Skeletal muscle tissue (tissue), 5 donors: ENCODE data around the gene POLA1. TPM values are rescaled to one million over a fixed set of nuclear protein-coding genes. Genes with fewer than 3 reads are reported as not detected.

ENCODE experiments used
- H3K27ac ChIP-seq: one replicate; pipeline ENCODE4 v1.7.0; 2013; ENCODE audit warnings: mild to moderate bottlenecking, low read depth, low read length, inconsistent platforms
- H3K27me3 ChIP-seq, 3 donors: one replicate each; pipeline ENCODE4 v1.7.0; 2013; ENCODE audit warnings: low read length in 3 of 3; ENCODE audit not compliant: control insufficient read depth in 3 of 3, insufficient read depth in 3 of 3
- H3K36me3 ChIP-seq, 3 donors: one replicate each; pipeline ENCODE4 v1.7.0; 2013; ENCODE audit warnings: low read length in 3 of 3; ENCODE audit not compliant: control insufficient read depth in 3 of 3, insufficient read depth in 3 of 3
- H3K4me1 ChIP-seq, 3 donors: one replicate each; pipeline ENCODE4 v1.7.0; 2013; ENCODE audit warnings: low read length in 3 of 3, mild to moderate bottlenecking in 3 of 3; ENCODE audit not compliant: control insufficient read depth in 3 of 3, insufficient read depth in 3 of 3
- H3K4me3 ChIP-seq, 3 donors: one replicate each; pipeline ENCODE4 v1.7.0; 2013; ENCODE audit warnings: low read length in 3 of 3
- H3K9ac ChIP-seq, 3 donors: one replicate each; pipeline ENCODE4 v1.7.0; 2013; ENCODE audit warnings: low read length in 3 of 3, mild to moderate bottlenecking in 3 of 3, moderate library complexity in 2 of 3, low read depth in 1 of 3
- H3K9me3 ChIP-seq, 3 donors: one replicate each; pipeline ENCODE4 v1.7.0; 2013; ENCODE audit warnings: low read length in 3 of 3; ENCODE audit not compliant: control insufficient read depth in 3 of 3
- small RNA-seq: library from RNA; depleted of rRNA; stranded (forward); fragments of <200 nt; gene quantifications from one replicate; pipeline ENCODE3, GENCODE V24; 2014
- total RNA-seq: library from RNA; depleted of rRNA; stranded (reverse); fragments of >200 nt; gene quantifications from one replicate; pipeline ENCODE4 v1.2.3, GENCODE V29; 2014
- donor health status: Osteomylitis.

The POLA1 gene
- total RNA-seq, 1 donor from 2014 or later, result 63.2 TPM

DNA sequence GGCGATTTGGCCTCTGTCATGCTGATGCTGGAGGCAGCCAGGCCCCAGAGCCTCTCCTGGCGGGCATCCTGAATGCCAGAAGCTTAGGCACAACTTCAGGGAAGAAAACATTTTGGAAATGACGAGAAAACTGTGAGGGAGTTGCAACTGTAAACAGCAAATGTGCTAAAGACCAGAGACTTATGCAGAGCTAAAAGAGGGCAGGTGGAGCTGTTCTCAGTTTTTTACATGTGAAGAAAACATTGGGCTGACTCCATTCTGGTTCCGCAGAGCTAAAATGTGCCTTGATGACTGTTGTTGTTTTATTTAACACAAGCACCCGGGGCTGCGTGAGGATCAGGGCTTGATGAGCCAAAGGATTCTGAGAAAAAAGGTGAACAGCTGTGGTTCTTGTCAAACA is 332.9 kb downstream of the POLA1 start:
- no peaks in the 10 kb centered on the region for H3K4me1 ChIP-seq
- H3K36me3 ChIP-seq, result no peaks in the 10 kb centered on the region
- no peak overlapping the region for H3K4me3 ChIP-seq
- peaks cover 6 to 24% (median 9%) of the 10 kb centered on the region in 3 donors for H3K27me3 ChIP-seq
- H3K9me3 ChIP-seq, result no peaks in the 10 kb centered on the region
- no peak overlapping the region for H3K9ac ChIP-seq
- H3K27ac ChIP-seq, result no peak overlapping the region

DNA sequence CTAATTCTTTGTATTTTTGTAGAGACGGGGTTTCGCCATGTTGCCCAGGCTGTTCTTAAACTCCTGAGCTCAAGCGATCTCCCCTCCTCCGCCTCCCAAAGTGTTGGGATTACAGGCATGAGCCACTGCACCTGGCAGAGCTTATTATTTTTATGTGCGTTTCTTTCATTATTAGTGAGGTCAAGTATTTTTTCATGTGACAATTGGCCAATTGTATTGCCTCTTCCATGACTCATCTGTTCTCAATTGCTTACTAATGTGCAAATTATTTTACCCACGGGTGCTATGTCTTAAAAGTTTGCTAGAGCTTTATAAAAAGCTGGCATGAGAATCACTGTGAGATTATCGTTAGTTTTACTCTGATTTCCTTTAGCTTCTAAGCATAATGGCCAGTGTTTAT is 335.0 kb downstream of the POLA1 start:
- Histone ChIP-seq H3K9ac (no peak overlapping the region), H3K4me3 (no peak overlapping the region), H3K27ac (no peak overlapping the region), H3K36me3 (no peaks in the 10 kb centered on the region), H3K27me3 (peaks cover 0 to 6% (median 0%) of the 10 kb centered on the region in 3 donors), H3K4me1 (no peaks in the 10 kb centered on the region), H3K9me3 (no peaks in the 10 kb centered on the region)

DNA sequence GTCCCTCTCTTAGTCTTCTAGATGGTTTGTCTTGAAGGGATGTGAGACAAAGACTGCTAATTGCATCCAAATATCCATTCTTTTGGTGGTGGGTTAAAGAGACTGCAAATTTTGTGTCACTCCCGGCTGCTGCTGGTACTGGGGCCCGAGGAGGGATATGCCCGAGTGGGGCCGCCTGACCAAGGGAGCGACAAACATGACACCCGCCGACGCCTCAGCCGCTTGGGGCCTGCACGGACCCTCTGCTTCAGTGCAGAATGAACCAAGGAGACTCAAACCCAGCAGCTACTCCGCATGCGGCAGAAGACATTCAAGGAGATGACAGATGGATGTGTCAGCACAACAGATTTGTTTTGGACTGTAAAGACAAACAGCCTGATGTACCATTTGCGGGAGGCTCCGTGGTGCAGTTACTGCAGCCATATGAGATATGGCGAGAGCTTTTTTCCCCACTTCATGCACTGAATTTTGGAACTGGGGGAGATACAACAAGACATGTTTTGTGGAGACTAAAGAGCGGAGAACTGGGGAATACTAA is 335.6 kb downstream of the POLA1 start:
- no peaks in the 10 kb centered on the region for H3K36me3 ChIP-seq

DNA sequence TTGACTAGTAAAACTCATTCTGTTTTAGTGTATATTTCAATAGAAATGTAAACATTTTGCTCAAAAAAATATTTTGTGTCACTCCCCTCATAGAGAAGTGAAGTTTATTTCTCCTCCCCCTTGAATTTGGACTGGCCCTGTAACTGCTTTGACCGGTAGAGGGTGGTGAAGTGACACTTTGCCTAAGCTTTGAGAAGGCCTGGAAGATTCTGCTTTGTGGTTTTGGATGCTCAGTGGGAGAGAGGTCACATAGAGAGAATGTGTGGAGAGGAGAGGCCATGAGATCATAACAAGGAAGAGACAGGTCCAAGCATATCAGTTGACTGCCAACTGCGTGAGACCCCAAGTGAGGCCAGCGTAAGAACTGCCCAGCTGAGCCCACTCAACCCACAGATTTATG is 341.2 kb downstream of the POLA1 start:
- Histone ChIP-seq H3K9me3 (no peaks in the 10 kb centered on the region), H3K27me3 (no peaks in the 10 kb centered on the region), H3K4me3 (no peak overlapping the region), H3K36me3 (no peaks in the 10 kb centered on the region), H3K27ac (no peak overlapping the region), H3K9ac (no peak overlapping the region), H3K4me1 (no peaks in the 10 kb centered on the region)

More for the DNA sequence above, 335.6 kb downstream of the POLA1 start:
- H3K27ac ChIP-seq, result no peak overlapping the region
- H3K27me3 ChIP-seq, result peaks cover 0 to 1% (median 0%) of the 10 kb centered on the region in 3 donors
- no peak overlapping the region for H3K4me3 ChIP-seq
- no peak overlapping the region for H3K9ac ChIP-seq
- no peaks in the 10 kb centered on the region for H3K9me3 ChIP-seq
- H3K4me1 ChIP-seq, result no peaks in the 10 kb centered on the region

DNA sequence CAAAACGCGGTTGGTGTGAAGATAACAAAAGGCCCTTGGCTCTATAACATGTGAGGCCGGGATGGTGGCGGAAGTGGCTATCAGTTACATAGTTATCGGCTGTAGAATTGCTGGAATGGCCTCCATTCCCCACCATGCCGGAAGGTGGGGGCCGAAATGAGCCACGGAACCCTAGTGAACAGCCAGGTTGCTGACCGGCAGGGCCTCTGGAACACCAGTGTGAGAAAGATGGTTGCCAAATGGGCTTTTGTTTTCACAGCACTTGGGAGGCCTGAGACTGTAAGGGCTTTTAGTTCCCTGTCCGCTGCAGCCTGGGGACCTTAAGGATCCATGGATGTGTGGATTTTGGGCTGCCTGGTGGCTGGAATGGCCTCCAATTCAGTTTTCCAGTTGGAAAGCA is 345.3 kb downstream of the POLA1 start:
- H3K4me1 ChIP-seq, result no peaks in the 10 kb centered on the region
- H3K36me3 ChIP-seq, result no peaks in the 10 kb centered on the region
- no peak overlapping the region for H3K27ac ChIP-seq
- no peaks in the 10 kb centered on the region for H3K9me3 ChIP-seq
- H3K9ac ChIP-seq, result no peak overlapping the region
- H3K4me3 ChIP-seq, result no peak overlapping the region
- no peaks in the 10 kb centered on the region for H3K27me3 ChIP-seq

DNA sequence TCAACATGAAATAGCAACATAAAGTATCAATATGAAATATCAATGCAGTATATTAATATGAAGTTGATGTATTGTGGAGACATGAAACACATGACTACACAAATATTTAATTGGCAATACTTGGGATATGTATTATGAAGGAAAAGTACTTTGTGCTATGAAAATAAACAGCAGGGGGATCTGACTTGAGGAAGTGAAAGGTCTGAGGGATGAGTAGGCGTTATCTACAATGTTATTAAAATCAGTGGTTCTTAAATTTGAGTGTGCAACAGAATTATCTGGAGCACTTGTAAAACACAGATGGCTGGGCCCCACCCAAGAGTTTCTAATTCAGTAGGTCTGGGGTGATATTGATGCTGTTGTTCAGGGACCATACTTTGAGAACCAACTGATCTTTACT is 349.5 kb downstream of the POLA1 start:
- no peak overlapping the region for H3K4me3 ChIP-seq
- H3K27me3 ChIP-seq, result no peaks in the 10 kb centered on the region
- H3K4me1 ChIP-seq, result no peaks in the 10 kb centered on the region
- H3K9me3 ChIP-seq, result no peaks in the 10 kb centered on the region
- no peak overlapping the region for H3K27ac ChIP-seq
- no peaks in the 10 kb centered on the region for H3K36me3 ChIP-seq
- no peak overlapping the region for H3K9ac ChIP-seq

Small RNA genes lying within 50 kb of the gene (small RNA-seq; reads per million reads assigned to genes)
- gene SCARNA23, result 0.83 reads per million, percentile 75 among the genes with 10 or more reads in this experiment

Other genes starting within 250 kb of the POLA1 start
- gene PDK3, start 228.6 kb upstream of the POLA1 start, total RNA-seq, result 7.8 TPM
- 1.0 TPM for gene PCYT1B, start 46.6 kb upstream of the POLA1 start, total RNA-seq